ENCODE measurements around the gene EXOSC5. TPM values are rescaled to one million over a fixed set of nuclear protein-coding genes. Genes with fewer than 3 reads are reported as not detected.

Gene EXOSC5
- total and polyA plus RNA-seq, 2 of the 4 experiments (the other 2 are of a cell fraction) = 19.0 to 25.2 TPM

GRCh38 chr19:41377977-41378709 lies 19.0 kb downstream of the EXOSC5 start:
- Histone ChIP-seq H2BK5ac (ENCODE audit: low read depth, low read length, poor library complexity, severe bottlenecking) (no peak overlapping the region), H3K56ac (ENCODE audit: extremely low read depth, insufficient read depth, low read length) (no peak overlapping the region), H3K27me3 (ENCODE audit: control insufficient read depth, insufficient read depth, low read length) (no peaks in the 10 kb centered on the region), H3K9ac (ENCODE audit: low read depth, low read length) (no peak overlapping the region), H3K9me1 (ENCODE audit: insufficient read depth, low read length) (peaks cover 10% of the 10 kb centered on the region), H2BK120ac (ENCODE audit: low read depth, low read length) (no peak overlapping the region), H3K9me3 (ENCODE audit: control insufficient read depth, insufficient read depth, low read length) (no peaks in the 10 kb centered on the region), H2AK5ac (ENCODE audit: low read depth, low read length) (no peak overlapping the region), H3K79me1 (ENCODE audit: low read depth in 1 of 2, low read length in 2 of 2) (peaks cover 0 to 18% of the 10 kb centered on the region in 2 experiments; a peak in 3 of 4 replicates), H4K5ac (ENCODE audit: low read depth, low read length) (no peak overlapping the region), H4K8ac (ENCODE audit: low read depth in 2 of 2, low read length in 2 of 2) (no peak overlapping the region), H3K14ac (replicated peaks; ENCODE audit: low read depth, low read length) (no peak overlapping the region), H4K20me1 (ENCODE audit: insufficient read depth, low read length) (peaks cover 3% of the 10 kb centered on the region; the same call in 1 of the 2 replicates), H3K4me2 (ENCODE audit: low read depth, low read length) (no peak overlapping the region), H3K4ac (ENCODE audit: low read depth, low read length) (no peak overlapping the region), H2BK20ac (ENCODE audit: low read depth, low read length) (no peak overlapping the region), H2AFZ (replicated peaks; ENCODE audit: low read length, poor library complexity) (no peak overlapping the region), H3K36me3 (ENCODE audit: control insufficient read depth, insufficient read depth, low read length) (peaks cover 4% of the 10 kb centered on the region; the same call in 1 of the 2 replicates), H3K18ac (ENCODE audit: low read depth, low read length) (no peak overlapping the region), H3K4me3 (ENCODE audit: insufficient read depth, low read depth, low read length) (no peak overlapping the region), H4K91ac (ENCODE audit: insufficient read depth, low read depth, low read length) (no peak overlapping the region), H3K4me1 (ENCODE audit: control insufficient read depth, insufficient read depth, low read length) (peaks cover 7% of the 10 kb centered on the region), H3K23ac (ENCODE audit: low read depth, low read length) (no peak overlapping the region), H3K27ac (ENCODE audit: insufficient read depth, low read length) (no peak overlapping the region), H2BK15ac (ENCODE audit: low read depth, low read length) (no peak overlapping the region), H2AK9ac (replicated peaks; ENCODE audit: low read depth, low read length, poor library complexity) (no peak overlapping the region)
- in situ Hi-C loops (cut with MboI; ENCODE audit: low sequenced_read_pairs) = no loop called here
- 61% methylated on average over 2 of the region's 9 CpGs; no CpG with 5 or more reads in 1 of the 2 experiments for WGBS, 2 experiments (ENCODE audit: extremely low coverage in 2 of 2, insufficient read length in 1 of 2)
- TF ChIP-seq CTCF (conservative IDR thresholded peaks at IDR 0.05; ENCODE audit: low read depth, low read length) = peak; percentile 14; the same call in 1 of the 2 replicates
- no peak for TF ChIP-seq CHD1 (IDR thresholded peaks at IDR 0.05; ENCODE audit: low read depth, low read length)
- no peak for TF ChIP-seq CEBPB (IDR thresholded peaks at IDR 0.05; ENCODE audit: low read depth, low read length)
- no peak for TF ChIP-seq MAZ (IDR thresholded peaks at IDR 0.05; ENCODE audit: borderline replicate concordance, low read depth, low read length)
- TF ChIP-seq USF2 (IDR thresholded peaks at IDR 0.05; ENCODE audit: low read depth, low read length) = no peak
- TF ChIP-seq MXI1 (IDR thresholded peaks at IDR 0.05; ENCODE audit: borderline replicate concordance, low read depth, low read length) = no peak
- no peak for TF ChIP-seq FOS (IDR thresholded peaks at IDR 0.05; ENCODE audit: low read depth, low read length)
- no TSS peak for BruUV-seq (replicated peaks)
- intact Hi-C loops (cut with micrococcal nuclease) = no loop called here
- ChIA-PET CTCF (no interaction called here), POLR2A (ENCODE audit: unreplicated experiment) (no interaction called here)
- ATAC-seq (ENCODE audit: low read depth) (no peak), DNase-seq (no peak)
- dilution Hi-C loops (cut with HindIII; ENCODE audit: low sequenced_read_pairs, unreplicated experiment) = no loop called here
